Stimulated activated naive CD4-positive, alpha-beta T cell treated with Interleukin-2 at 50 U/mL for 16 hours (primary cell): ENCODE measurements around the gene MOK.

Experiments
- DNase-seq: peaks from one replicate; lab custom pipeline; 2025; lab: John Stamatoyannopoulos, UW

MOK gene

DNA sequence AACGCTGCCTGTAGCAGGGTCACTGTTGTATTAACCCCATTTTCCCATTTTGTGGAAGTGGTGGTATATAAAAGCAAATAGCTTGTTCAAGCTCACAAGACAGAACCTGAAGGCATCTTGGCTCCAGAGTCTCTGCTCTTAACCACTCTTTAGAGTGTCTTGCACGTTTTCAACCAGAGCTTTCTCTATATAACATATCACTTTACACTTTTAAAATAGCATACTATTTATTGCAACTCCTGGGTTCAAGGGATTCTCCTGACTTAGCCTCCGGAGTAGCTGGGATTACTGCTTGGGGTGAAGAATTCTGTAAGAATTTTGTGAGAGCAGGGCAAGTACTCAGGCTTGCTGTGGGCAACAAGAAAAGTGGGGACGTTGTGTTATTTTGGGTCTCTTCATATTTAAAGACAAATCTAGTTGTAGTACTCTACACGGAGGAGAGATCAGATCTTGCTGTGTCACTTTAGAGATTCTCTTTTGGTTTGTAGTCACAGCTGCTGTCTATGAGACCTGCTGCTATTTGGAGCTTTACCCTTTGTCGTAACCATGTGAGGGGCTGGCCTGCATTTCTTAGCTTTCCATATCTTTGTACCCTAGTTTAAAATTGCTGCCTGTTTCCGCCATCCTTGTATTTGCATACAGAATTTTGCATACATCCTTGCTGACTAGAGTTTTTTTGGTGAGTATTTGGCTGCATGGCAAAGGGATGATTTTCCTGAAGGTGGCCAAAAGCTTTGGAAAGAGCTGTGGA lies 124.5 kb downstream of the MOK start:
- no peak for DNase-seq
